Measurements from ENCODE around the gene OLFM2. TPM values are rescaled to one million over a fixed set of nuclear protein-coding genes. Genes with fewer than 3 reads are reported as not detected.

OLFM2 gene
- total RNA-seq, 1 experiment from 2014 or later: 9.7 TPM

DNA sequence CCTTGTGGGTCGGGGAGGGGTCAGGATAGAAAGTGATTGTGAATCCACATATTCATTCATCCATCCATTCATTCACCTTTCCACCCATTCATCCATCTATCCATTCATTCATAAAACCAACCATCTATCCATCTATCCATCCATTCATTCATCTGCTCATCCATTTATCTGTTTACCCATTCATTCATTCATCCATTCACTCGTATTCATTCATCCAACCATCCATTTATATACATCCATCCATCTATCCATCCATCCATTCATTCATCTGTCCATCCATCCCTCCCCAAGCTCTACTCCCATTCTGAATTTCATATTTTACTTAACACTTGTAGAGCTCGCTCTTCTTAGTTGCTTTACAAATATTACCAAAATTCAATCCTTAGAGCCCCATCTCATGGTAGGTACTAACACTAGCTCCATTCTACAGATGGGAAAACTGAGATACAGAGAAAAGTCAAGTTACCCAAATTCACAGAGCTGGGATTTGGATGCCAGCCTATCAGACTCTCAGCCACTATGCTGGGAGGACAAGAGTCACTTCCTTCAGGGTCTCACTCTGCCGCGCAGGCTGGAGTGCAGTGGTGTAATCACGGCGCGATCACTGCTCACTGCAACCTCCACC, 63.6 kb downstream of the OLFM2 start:
- ATAC-seq (no peak), DNase-seq (ENCODE audit: low read depth, low spot score) (no peak)
- intact Hi-C loops (cut with micrococcal nuclease; ENCODE audit: unreplicated experiment) (no loop called here), in situ Hi-C loops (cut with HindIII; ENCODE audit: low pct_unique_long_range_greater_than_20kb, low sequenced_read_pairs) (no loop called here)
- ChIA-PET CTCF (no interaction called here), POLR2A (no interaction called here)
- TF ChIP-seq TCF7L2 (IDR thresholded peaks at IDR 0.05; ENCODE audit: low read depth, low read length) (no peak), POLR2AphosphoS5 (IDR thresholded peaks at IDR 0.05; ENCODE audit: low read depth, low read length) (no peak), CTCF (IDR thresholded peaks at IDR 0.05) (no peak), SIN3A (IDR thresholded peaks at IDR 0.05; ENCODE audit: borderline replicate concordance, insufficient read depth, low read depth, low read length) (no peak), REST (IDR thresholded peaks at IDR 0.05; ENCODE audit: insufficient read depth in 1 of 2, low read depth in 2 of 2, low read length in 1 of 2) (no peak)
- no TSS peak for BruUV-seq (replicated peaks)
- Histone ChIP-seq H3K4me1 (ENCODE audit: control insufficient read depth, insufficient read depth, low read length) (peaks cover 2% of the 10 kb centered on the region; the same call in 1 of the 2 replicates), H3K36me3 (ENCODE audit: control insufficient read depth, insufficient read depth, low read length) (no peaks in the 10 kb centered on the region), H3K27ac (ENCODE audit: low read length) (no peak overlapping the region), H3K27me3 (ENCODE audit: control insufficient read depth, insufficient read depth, low read length) (no peaks in the 10 kb centered on the region), H3K4me3 (ENCODE audit: low read depth in 2 of 2, low read length in 2 of 2) (no peak overlapping the region), H3K9me3 (ENCODE audit: control insufficient read depth, insufficient read depth, low read depth, low read length) (no peaks in the 10 kb centered on the region)

- no peaks in the 10 kb centered on the region for H3K27me3 ChIP-seq (ENCODE audit: control insufficient read depth, insufficient read depth, low read length)
- no TSS peak for BruUV-seq (replicated peaks)
- no peak for TF ChIP-seq POLR2AphosphoS5 (IDR thresholded peaks at IDR 0.05; ENCODE audit: low read depth, low read length)
- no peak for TF ChIP-seq SIN3A (IDR thresholded peaks at IDR 0.05; ENCODE audit: borderline replicate concordance, insufficient read depth, low read depth, low read length)
- no peak for TF ChIP-seq CTCF (IDR thresholded peaks at IDR 0.05)
- TF ChIP-seq REST (IDR thresholded peaks at IDR 0.05; ENCODE audit: insufficient read depth in 1 of 2, low read depth in 2 of 2, low read length in 1 of 2): no peak
- no peak for TF ChIP-seq TCF7L2 (IDR thresholded peaks at IDR 0.05; ENCODE audit: low read depth, low read length)
- ChIA-PET CTCF (no interaction called here), POLR2A (no interaction called here)
- no peak overlapping the region for H3K27ac ChIP-seq (ENCODE audit: low read length)
- DNase-seq (ENCODE audit: low read depth, low spot score): no peak
- no peaks in the 10 kb centered on the region for H3K4me1 ChIP-seq (ENCODE audit: control insufficient read depth, insufficient read depth, low read length)
- no peak for ATAC-seq
- H3K36me3 ChIP-seq (ENCODE audit: control insufficient read depth, insufficient read depth, low read length): no peaks in the 10 kb centered on the region
- intact Hi-C loops (cut with micrococcal nuclease; ENCODE audit: unreplicated experiment): no loop called here
- no peak overlapping the region for H3K4me3 ChIP-seq (ENCODE audit: low read depth in 2 of 2, low read length in 2 of 2)
- H3K9me3 ChIP-seq (ENCODE audit: control insufficient read depth, insufficient read depth, low read depth, low read length): no peaks in the 10 kb centered on the region
- in situ Hi-C loops (cut with HindIII; ENCODE audit: low pct_unique_long_range_greater_than_20kb, low sequenced_read_pairs): no loop called here
Observed at GRCh38 chr19:9871626-9872338, 64.5 kb downstream of the OLFM2 start.
